HG03432 (cell line): Measurements from ENCODE around the gene TMA16.
"Not testable (repeated sequence)": the region's sequence is repeated elsewhere in the genome, so short reads cannot be mapped to it uniquely, and the experiment has no call there.

Source experiments
- ATAC-seq: cut with Tn5 transposase; IDR thresholded peaks from one replicate; pipeline ENCODE4 v1.9.1; 2021; ENCODE audit warnings: mild to moderate bottlenecking, moderate library complexity; ENCODE audit not compliant: unreplicated experiment

The TMA16 gene

GRCh38 chr4:163494360-163495241 lies at the start of gene TMA16:
Gene TMA16 (plus strand): TSS chr4:163494690. CDS start chr4:163494802, 112 bp downstream.
- ATAC-seq, result peak; percentile 87

DNA sequence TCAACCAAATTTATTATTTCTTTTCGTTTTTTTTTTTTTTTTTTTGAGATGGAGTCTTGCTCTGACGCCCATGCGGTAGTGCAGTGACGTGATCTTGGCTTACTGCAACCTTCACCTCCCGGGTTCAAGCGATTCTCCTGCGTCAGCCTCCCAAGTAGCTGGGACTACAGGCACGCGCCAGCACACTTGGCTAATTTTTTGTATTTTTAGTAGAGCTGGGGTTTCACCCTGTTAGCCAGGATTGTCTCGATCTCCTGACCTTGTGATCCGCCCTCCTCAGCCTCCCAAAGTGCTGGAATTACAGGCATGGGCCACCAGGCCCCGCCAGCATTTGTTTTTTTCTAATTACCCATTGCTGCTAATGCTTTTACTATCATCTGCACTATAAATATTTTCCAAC lies 47.5 kb upstream of the TMA16 start:
- ATAC-seq, result not testable (repeated sequence)

- ATAC-seq, result no peak
Observed at GRCh38 chr4:163447481-163447880, 47.0 kb upstream of the TMA16 start.

GRCh38 chr4:163448540-163449203 lies 45.8 kb upstream of the TMA16 start:
- ATAC-seq, result no peak

DNA sequence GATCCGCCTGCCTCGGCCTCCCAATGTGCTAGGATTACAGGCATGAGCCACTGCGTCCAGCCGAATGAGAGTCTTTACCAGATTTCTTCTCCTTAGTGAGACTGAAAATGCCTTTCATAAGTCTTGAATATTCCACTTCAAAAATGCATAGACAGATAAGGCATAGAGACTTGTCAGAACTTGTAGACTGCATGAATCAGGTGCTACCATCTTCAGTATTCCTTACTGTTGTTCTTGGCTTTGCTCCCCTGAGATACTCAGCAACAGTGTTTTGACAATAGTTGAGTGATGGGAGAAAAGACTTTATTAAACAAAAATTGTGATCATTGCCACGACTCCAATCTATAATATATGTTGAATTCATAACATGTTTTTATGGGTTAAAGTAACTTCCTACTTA lies 31.9 kb upstream of the TMA16 start:
- ATAC-seq, result no peak

DNA sequence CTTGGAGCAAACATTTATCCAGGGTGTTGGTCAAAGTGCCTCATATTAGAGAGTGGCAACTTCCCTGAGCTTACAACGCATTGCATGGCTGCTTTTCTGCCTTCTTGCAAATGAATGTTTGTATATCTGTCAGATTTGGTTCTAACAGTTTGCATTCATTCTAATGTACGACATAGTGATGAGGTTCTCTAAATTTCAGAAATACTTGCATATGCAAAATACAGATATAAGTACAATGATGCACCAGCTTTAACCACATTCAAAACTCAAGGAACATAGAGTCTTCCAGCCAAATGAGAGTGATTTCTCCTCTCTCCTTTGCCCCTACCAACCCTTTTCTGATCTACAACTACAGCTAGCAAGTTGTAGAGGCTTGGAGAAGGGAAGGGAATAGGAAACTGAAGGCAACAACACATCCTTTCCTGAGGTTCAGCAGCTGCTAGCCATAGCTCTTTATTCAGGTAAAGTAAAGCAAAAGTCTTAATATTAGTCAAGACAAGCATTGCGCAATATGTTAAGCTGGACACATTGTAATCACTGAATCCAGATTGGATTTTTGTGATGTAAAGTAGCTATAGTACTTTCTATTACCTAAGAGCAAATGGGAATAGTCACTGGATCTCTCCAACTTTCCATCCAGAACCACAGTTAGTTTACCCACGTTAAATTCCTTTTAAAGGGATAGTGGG lies 27.3 kb upstream of the TMA16 start:
- no peak for ATAC-seq

- no peak for ATAC-seq
Observed at GRCh38 chr4:163470391-163470790, 24.1 kb upstream of the TMA16 start.

GRCh38 chr4:163473130-163473529 lies 21.4 kb upstream of the TMA16 start:
- ATAC-seq, result no peak

- no peak for ATAC-seq
Observed at GRCh38 chr4:163473576-163473975, 20.9 kb upstream of the TMA16 start, which contains the start of gene TKTL2. Gene TKTL2 (minus strand): TSS chr4:163473754. CDS start chr4:163473734, 20 bp downstream.

DNA sequence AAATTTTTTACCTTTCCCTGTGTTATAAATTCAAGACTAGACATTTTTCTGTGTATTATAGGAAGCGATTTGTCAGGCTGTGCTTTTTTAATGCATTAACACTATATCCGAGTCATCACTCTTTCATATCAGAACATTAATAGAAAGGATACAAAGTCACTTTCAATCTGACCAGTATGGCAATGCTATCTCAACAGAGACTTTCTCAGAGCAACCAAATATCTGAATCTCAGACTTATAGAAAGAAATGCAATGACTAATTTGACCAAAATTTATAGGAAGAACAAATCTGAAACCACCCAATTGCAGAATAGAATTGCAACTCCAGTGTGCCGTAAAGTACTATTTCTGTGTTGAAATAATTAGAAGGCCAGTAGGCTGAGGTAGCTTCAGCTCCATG lies 20.5 kb upstream of the TMA16 start:
- ATAC-seq, result peak; percentile 32

GRCh38 chr4:163476761-163477438 lies 17.6 kb upstream of the TMA16 start:
- no peak for ATAC-seq

DNA sequence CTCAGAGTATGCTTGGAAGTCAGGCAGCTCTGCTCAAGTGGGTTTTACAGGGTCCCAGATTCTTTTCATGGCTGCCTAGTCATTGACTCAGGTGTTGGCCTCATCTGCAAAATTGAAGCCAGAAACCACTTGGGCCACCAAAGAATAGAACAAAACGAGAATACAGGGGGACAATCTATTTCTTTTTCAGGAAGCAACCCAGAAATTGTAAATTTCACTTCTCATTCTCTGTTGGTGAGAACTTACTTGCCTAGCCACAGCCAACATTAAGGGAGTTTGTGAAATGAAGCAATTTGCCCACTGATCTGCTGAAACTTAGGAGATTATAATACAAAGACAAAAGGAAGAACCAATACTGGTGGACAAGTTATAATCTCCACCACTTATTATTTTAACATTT lies 12.3 kb upstream of the TMA16 start:
- ATAC-seq, result peak; percentile 70

DNA sequence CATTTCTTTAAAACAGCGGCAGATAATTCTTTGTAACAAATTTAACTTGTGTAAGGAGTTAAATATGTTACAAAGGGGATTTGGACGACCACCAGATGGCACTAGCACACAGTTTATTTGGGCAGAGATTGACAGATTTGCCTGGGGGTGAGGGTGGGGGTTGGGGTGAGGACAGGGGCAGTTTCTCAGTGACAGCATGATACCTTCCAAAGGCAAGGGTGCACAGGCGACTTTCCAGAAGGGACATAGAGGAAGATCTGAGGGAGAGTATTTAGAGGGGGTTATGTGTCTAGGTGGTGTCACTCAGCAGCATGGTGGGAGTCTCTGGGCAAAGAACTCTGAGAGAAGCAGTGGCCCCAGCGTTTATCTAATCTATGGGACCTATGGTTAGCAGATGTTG lies 9.6 kb upstream of the TMA16 start:
- ATAC-seq, result peak; percentile 70

DNA sequence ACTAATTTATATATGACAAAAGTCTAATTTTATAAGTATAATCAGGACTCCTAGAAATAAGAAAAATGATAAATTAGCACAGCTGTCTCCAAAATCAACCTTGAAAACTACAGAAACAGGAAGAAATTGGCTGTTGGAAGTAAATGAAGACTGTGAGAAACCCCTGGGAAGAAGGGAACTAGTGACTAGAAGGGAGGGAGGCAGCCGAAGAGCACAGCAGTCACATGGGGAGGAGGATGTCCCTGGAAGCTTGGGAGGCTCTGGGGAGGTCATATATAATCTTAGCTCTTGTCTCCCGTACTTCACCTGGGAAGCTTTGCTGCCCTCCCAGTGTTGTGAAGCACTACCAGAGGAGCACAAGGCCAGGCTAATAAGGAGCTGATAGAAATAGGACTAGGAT lies 8.9 kb upstream of the TMA16 start:
- ATAC-seq, result no peak

GRCh38 chr4:163486321-163486720 lies 8.2 kb upstream of the TMA16 start:
- ATAC-seq, result no peak

- no peak for ATAC-seq
Observed at GRCh38 chr4:163489929-163490328, 4.6 kb upstream of the TMA16 start.

- ATAC-seq, result no peak
Observed at GRCh38 chr4:163492951-163493504, 1.5 kb upstream of the TMA16 start.

GRCh38 chr4:163493643-163494359 lies 689 bp upstream of the TMA16 start:
- ATAC-seq, result peak; percentile 16

DNA sequence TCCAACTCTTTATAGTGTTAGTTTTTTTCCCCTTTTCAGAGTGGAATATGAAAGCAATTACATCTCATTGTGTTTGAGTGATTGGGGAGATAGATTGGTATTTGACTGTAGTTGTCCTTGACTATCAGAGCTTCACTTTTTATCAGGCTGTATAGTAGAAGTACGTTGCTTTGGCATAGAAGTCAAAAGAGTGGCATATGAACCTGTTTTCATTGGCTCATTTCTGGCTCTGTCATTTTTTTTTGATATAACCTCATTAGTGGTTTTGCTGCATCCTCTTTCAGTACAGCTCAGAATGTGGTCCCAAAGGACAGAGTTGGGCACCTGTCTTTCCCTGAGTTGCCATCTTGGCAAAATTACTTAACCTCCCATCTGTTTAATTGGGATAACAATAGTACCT lies 1.4 kb downstream of the TMA16 start:
- peak; percentile 31 for ATAC-seq

GRCh38 chr4:163500586-163500985 lies 6.1 kb downstream of the TMA16 start:
- no peak for ATAC-seq
